OCI-LY7 (cell line): ENCODE data around the gene BMP8A.

Experiments
- EZH2phosphoT487 ChIP-seq: fragments of 200-600 bp; sonication (generic); IDR thresholded peaks from 2 replicates; pipeline ENCODE4 v1.6.1; 2018; ENCODE audit warnings: low read depth, borderline replicate concordance, mild to moderate bottlenecking, mixed run types, antibody characterized with exemption, low read length, moderate library complexity, mixed read lengths
- TF ChIP-seq, protein P1 (sequence below): fragments of 200-600 bp; sonication (generic); conservative IDR thresholded peaks from 2 replicates; pipeline ENCODE4 v1.5.1; 2014; ENCODE audit warnings: mild to moderate bottlenecking, antibody characterized with exemption, low read length, moderate library complexity, mixed read lengths

DNA sequence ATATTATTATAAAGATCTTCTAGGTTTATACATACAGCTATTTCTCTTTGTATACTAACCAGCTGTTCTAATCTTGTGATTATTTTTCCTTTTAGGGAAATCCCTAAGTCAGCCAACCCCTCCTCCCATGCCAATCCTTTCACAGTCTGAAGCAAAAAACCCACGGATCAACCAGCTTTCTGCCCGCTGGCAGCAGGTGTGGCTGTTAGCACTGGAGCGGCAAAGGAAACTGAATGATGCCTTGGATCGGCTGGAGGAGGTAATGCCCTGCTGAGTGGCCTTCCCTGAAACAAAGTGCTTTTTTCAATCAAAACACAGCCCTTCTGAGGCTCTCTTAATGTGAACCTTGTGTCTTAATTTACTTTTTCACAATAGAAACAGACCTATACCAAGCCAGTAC is 32.4 kb upstream of the BMP8A start:
- TF ChIP-seq, protein P1, sequence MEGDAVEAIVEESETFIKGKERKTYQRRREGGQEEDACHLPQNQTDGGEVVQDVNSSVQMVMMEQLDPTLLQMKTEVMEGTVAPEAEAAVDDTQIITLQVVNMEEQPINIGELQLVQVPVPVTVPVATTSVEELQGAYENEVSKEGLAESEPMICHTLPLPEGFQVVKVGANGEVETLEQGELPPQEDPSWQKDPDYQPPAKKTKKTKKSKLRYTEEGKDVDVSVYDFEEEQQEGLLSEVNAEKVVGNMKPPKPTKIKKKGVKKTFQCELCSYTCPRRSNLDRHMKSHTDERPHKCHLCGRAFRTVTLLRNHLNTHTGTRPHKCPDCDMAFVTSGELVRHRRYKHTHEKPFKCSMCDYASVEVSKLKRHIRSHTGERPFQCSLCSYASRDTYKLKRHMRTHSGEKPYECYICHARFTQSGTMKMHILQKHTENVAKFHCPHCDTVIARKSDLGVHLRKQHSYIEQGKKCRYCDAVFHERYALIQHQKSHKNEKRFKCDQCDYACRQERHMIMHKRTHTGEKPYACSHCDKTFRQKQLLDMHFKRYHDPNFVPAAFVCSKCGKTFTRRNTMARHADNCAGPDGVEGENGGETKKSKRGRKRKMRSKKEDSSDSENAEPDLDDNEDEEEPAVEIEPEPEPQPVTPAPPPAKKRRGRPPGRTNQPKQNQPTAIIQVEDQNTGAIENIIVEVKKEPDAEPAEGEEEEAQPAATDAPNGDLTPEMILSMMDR: no peak
- no peak for TF ChIP-seq EZH2phosphoT487
